Measurements from ENCODE around the gene PIN1.

The PIN1 gene

DNA sequence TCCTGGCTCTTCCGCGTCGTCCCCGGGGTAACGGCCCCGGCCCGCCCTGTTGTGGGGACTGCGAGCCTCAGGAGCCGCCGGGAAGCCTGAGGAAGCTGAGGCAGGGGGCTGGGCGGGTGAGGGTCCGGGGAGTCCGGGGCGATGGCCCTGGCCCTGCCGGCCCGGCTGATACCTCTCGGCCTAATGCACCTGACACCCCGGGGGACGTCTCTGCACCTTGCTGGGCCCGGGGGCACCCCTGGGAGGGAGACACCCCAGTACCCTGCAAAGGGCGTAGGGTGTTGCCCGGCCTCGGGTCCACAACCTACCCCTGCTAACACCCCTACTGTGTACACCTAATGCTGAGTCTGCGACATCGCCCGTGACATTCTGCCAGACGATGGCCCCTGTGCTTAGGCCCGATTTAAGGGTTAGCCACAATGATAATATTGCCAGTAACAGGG, 410 bp downstream of the PIN1 start:
- Histone ChIP-seq H3K27ac (ENCODE audit: low read depth, low read length, poor library complexity, severe bottlenecking) (no peak overlapping the region), H2AFZ (ENCODE audit: low read length) (no peak overlapping the region), H3F3A (ENCODE audit: insufficient read depth, low read length) (no peaks in the 10 kb centered on the region), H3K27me3 (ENCODE audit: insufficient read depth, low read length) (no peaks in the 10 kb centered on the region), H3K9me2 (ENCODE audit: low read depth, low read length) (no peaks in the 10 kb centered on the region), H3K9ac (ENCODE audit: low read length) (peak overlapping the region; percentile 84), H3K4me3 (ENCODE audit: low read depth, low read length, poor library complexity, severe bottlenecking) (peak overlapping the region; percentile 91), H4K20me1 (ENCODE audit: insufficient read depth, low read length) (no peaks in the 10 kb centered on the region), H3K4me2 (ENCODE audit: low read length) (peak overlapping the region; percentile 84), H3K36me3 (ENCODE audit: insufficient read depth, low read length) (peaks cover 22% of the 10 kb centered on the region), H3K4me1 (ENCODE audit: insufficient read depth, low read length, severe bottlenecking) (peaks cover 13% of the 10 kb centered on the region), H3K9me3 (ENCODE audit: low read length) (no peaks in the 10 kb centered on the region), H3K79me2 (ENCODE audit: insufficient read depth, low read length) (peaks cover 11% of the 10 kb centered on the region)
- TF ChIP-seq EZH2 (IDR thresholded peaks at IDR 0.05; ENCODE audit: borderline replicate concordance, low read length), result no peak
- TF ChIP-seq, protein P1, sequence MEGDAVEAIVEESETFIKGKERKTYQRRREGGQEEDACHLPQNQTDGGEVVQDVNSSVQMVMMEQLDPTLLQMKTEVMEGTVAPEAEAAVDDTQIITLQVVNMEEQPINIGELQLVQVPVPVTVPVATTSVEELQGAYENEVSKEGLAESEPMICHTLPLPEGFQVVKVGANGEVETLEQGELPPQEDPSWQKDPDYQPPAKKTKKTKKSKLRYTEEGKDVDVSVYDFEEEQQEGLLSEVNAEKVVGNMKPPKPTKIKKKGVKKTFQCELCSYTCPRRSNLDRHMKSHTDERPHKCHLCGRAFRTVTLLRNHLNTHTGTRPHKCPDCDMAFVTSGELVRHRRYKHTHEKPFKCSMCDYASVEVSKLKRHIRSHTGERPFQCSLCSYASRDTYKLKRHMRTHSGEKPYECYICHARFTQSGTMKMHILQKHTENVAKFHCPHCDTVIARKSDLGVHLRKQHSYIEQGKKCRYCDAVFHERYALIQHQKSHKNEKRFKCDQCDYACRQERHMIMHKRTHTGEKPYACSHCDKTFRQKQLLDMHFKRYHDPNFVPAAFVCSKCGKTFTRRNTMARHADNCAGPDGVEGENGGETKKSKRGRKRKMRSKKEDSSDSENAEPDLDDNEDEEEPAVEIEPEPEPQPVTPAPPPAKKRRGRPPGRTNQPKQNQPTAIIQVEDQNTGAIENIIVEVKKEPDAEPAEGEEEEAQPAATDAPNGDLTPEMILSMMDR (IDR thresholded peaks at IDR 0.05; ENCODE audit: low read length), result no peak

DNA sequence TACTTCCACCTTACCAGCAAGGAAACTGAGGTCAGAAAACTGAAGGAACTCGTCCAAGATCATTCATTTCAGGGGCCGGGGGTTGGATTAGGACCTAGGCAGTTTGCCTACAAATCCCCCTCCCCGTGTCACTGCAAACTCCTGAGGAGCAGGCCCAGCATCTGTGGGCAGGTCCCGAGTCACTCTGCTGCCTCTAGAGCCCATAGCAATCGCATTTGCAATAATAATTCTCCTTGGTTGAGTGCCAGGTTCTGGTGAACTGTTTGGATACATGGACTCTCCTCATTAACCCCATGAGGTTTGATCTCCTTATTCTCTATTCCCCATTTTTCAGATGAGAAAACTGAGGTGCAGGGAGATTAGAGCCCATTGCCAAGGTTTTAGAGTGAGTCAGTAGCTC, 903 bp downstream of the PIN1 start:
- Histone ChIP-seq H3K4me2 (ENCODE audit: low read length) (peak overlapping the region; percentile 84), H3F3A (ENCODE audit: insufficient read depth, low read length) (no peaks in the 10 kb centered on the region), H3K27ac (ENCODE audit: low read depth, low read length, poor library complexity, severe bottlenecking) (no peak overlapping the region), H3K9ac (ENCODE audit: low read length) (peak overlapping the region; percentile 84), H3K36me3 (ENCODE audit: insufficient read depth, low read length) (peaks cover 27% of the 10 kb centered on the region), H2AFZ (ENCODE audit: low read length) (no peak overlapping the region), H3K4me3 (ENCODE audit: low read depth, low read length, poor library complexity, severe bottlenecking) (peak overlapping the region; percentile 91), H3K79me2 (ENCODE audit: insufficient read depth, low read length) (peaks cover 11% of the 10 kb centered on the region), H4K20me1 (ENCODE audit: insufficient read depth, low read length) (no peaks in the 10 kb centered on the region), H3K4me1 (ENCODE audit: insufficient read depth, low read length, severe bottlenecking) (peaks cover 13% of the 10 kb centered on the region), H3K9me3 (ENCODE audit: low read length) (no peaks in the 10 kb centered on the region), H3K9me2 (ENCODE audit: low read depth, low read length) (no peaks in the 10 kb centered on the region), H3K27me3 (ENCODE audit: insufficient read depth, low read length) (no peaks in the 10 kb centered on the region)
- no peak for TF ChIP-seq EZH2 (IDR thresholded peaks at IDR 0.05; ENCODE audit: borderline replicate concordance, low read length)

DNA sequence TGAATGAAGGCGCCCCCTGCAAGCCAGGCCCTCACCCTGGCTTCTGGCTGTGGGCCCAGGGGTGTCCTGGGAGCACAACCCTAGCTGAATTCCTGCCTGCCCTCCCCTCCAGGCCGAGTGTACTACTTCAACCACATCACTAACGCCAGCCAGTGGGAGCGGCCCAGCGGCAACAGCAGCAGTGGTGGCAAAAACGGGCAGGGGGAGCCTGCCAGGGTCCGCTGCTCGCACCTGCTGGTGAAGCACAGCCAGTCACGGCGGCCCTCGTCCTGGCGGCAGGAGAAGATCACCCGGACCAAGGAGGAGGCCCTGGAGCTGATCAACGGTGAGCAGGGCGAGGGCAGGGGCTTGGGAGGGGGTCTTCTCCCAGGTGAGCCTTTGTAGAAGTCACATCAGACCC, 3.2 kb downstream of the PIN1 start:
- Histone ChIP-seq H3K79me2 (ENCODE audit: insufficient read depth, low read length) (peaks cover 11% of the 10 kb centered on the region), H3K4me1 (ENCODE audit: insufficient read depth, low read length, severe bottlenecking) (peaks cover 13% of the 10 kb centered on the region), H3K27ac (ENCODE audit: low read depth, low read length, poor library complexity, severe bottlenecking) (no peak overlapping the region), H3K9me2 (ENCODE audit: low read depth, low read length) (no peaks in the 10 kb centered on the region), H3F3A (ENCODE audit: insufficient read depth, low read length) (no peaks in the 10 kb centered on the region), H2AFZ (ENCODE audit: low read length) (no peak overlapping the region), H3K27me3 (ENCODE audit: insufficient read depth, low read length) (no peaks in the 10 kb centered on the region), H3K4me3 (ENCODE audit: low read depth, low read length, poor library complexity, severe bottlenecking) (no peak overlapping the region), H3K9ac (ENCODE audit: low read length) (no peak overlapping the region), H3K4me2 (ENCODE audit: low read length) (no peak overlapping the region), H3K36me3 (ENCODE audit: insufficient read depth, low read length) (peaks cover 50% of the 10 kb centered on the region), H3K9me3 (ENCODE audit: low read length) (no peaks in the 10 kb centered on the region), H4K20me1 (ENCODE audit: insufficient read depth, low read length) (no peaks in the 10 kb centered on the region)
- TF ChIP-seq, protein P1 (IDR thresholded peaks at IDR 0.05; ENCODE audit: low read length), result no peak
- TF ChIP-seq EZH2 (IDR thresholded peaks at IDR 0.05; ENCODE audit: borderline replicate concordance, low read length), result no peak

DNA sequence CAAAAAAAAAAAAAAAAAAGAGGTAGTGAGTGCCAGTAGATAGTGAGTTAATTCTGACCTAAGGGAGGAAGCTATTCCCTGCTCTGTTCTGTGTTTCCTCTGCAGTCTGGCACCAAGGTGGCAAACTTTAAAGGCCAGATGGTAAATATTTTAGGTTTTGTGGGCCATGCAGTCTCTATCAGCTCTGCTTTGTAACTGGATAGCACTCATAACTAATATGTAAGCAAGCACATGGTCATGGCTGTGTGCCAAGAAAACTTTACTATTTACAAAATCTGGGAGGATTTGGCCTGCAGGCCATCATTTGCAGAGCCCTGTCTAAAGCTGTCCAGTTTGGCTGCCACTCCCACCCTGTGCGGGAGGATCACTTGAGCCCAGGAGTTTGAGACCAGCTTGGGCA, 4.3 kb downstream of the PIN1 start:
- no peak overlapping the region for H3K4me3 ChIP-seq (ENCODE audit: low read depth, low read length, poor library complexity, severe bottlenecking)
- H3K36me3 ChIP-seq (ENCODE audit: insufficient read depth, low read length), result peaks cover 61% of the 10 kb centered on the region

More for the DNA sequence above, 4.3 kb downstream of the PIN1 start:
- H3K9ac ChIP-seq (ENCODE audit: low read length), result no peak overlapping the region
- H3K9me2 ChIP-seq (ENCODE audit: low read depth, low read length), result no peaks in the 10 kb centered on the region
- H3F3A ChIP-seq (ENCODE audit: insufficient read depth, low read length), result no peaks in the 10 kb centered on the region
- H3K27ac ChIP-seq (ENCODE audit: low read depth, low read length, poor library complexity, severe bottlenecking), result no peak overlapping the region
- H2AFZ ChIP-seq (ENCODE audit: low read length), result no peak overlapping the region
- H3K27me3 ChIP-seq (ENCODE audit: insufficient read depth, low read length), result no peaks in the 10 kb centered on the region
- H3K79me2 ChIP-seq (ENCODE audit: insufficient read depth, low read length), result peaks cover 11% of the 10 kb centered on the region
- no peaks in the 10 kb centered on the region for H3K9me3 ChIP-seq (ENCODE audit: low read length)
- H3K4me2 ChIP-seq (ENCODE audit: low read length), result no peak overlapping the region
- H3K4me1 ChIP-seq (ENCODE audit: insufficient read depth, low read length, severe bottlenecking), result peaks cover 13% of the 10 kb centered on the region
- TF ChIP-seq, protein P1 (IDR thresholded peaks at IDR 0.05; ENCODE audit: low read length), result no peak
- TF ChIP-seq EZH2 (IDR thresholded peaks at IDR 0.05; ENCODE audit: borderline replicate concordance, low read length), result no peak
- no peaks in the 10 kb centered on the region for H4K20me1 ChIP-seq (ENCODE audit: insufficient read depth, low read length)
